Gastrocnemius medialis (tissue), 4 donors: ENCODE results near the gene ZNF521. TPM values are rescaled to one million over a fixed set of nuclear protein-coding genes. Genes with fewer than 3 reads are reported as not detected.

Source experiments
- ATAC-seq, 2 donors: fragments of 150-250 bp; one replicate each; pipeline ENCODE4 v1.9.1; 2016
- DNase-seq, 2 donors: peaks; one replicate each; pipeline ENCODE4 v3.0.0-alpha.2; 2019
- H3K27ac ChIP-seq, 4 donors: fragments of 200-600 bp; sonication (generic); 1 replicate in 1 of 4; 2 replicates in 3 of 4; pipeline ENCODE4 v1.5.1; 2016 to 2018; ENCODE audit warnings: mild to moderate bottlenecking in 2 of 4, moderate library complexity in 1 of 4
- H3K27me3 ChIP-seq, 3 donors: fragments of 200-600 bp; sonication (generic) in 2 of 3; 1 replicate in 1 of 3; 2 replicates in 2 of 3; pipeline versions ENCODE4 v1.5.1 to v1.6.0; 2016 to 2019; ENCODE audit warnings: mild to moderate bottlenecking in 1 of 3, moderate library complexity in 1 of 3
- H3K36me3 ChIP-seq, 2 donors: fragments of 200-600 bp; sonication (generic) in 1 of 2; one replicate each; pipeline ENCODE4 v1.5.1; 2017 to 2018
- H3K4me1 ChIP-seq, 2 donors: fragments of 200-600 bp; sonication (generic) in 1 of 2; one replicate each; pipeline ENCODE4 v1.5.1; 2016 to 2017; ENCODE audit warnings: mild to moderate bottlenecking in 2 of 2
- H3K4me3 ChIP-seq, 4 donors: fragments of 200-600 bp; sonication (generic) in 3 of 4; 1 replicate in 1 of 4; 2 replicates in 3 of 4; pipeline ENCODE4 v1.5.1; 2016 to 2019; ENCODE audit warnings: mild to moderate bottlenecking in 2 of 4
- H3K9me3 ChIP-seq, 3 donors: fragments of 200-600 bp; sonication (generic) in 2 of 3; 1 replicate in 1 of 3; 2 replicates in 2 of 3; pipeline ENCODE4 v1.5.1; 2016 to 2019
- POLR2A ChIP-seq, 2 donors: fragments of 450-650 bp; IDR thresholded peaks; one replicate each; pipeline ENCODE4 v1.6.1; 2017; ENCODE audit warnings: antibody characterized with exemption in 2 of 2, mild to moderate bottlenecking in 2 of 2, moderate library complexity in 2 of 2
- in situ Hi-C, 4 donors: fragments of 200-750 bp; cut with MboI; loops; one replicate each; pipeline versions ENCODE4 v1.15.0 to v1.8.0; 2017; ENCODE audit warnings: low sequenced_read_pairs in 4 of 4
- intact Hi-C: fragments of 100-400 bp; cut with DNase I; formaldehyde crosslinking; loops from one replicate; pipeline ENCODE4 v1.15.1; 2023; ENCODE audit warnings: low total_unique reads
- total RNA-seq, 4 donors: library from RNA; depleted of rRNA; stranded (reverse); fragments of >200 nt; gene quantifications; one replicate each; pipeline versions ENCODE4 v1.1.0 to v1.2.3, GENCODE V29; 2016
- TF ChIP-seq, protein P1 (sequence below), 5 experiments: fragments of 450-650 bp in 3 of 5; fragments of 200-600 bp in 2 of 5; sonication (generic) in 2 of 5; IDR thresholded peaks in 4 of 5; conservative IDR thresholded peaks in 1 of 5; 1 replicate in 4 of 5; 2 replicates in 1 of 5; pipeline ENCODE4 v1.5.1; 2016 to 2019; ENCODE audit warnings: antibody characterized with exemption in 5 of 5, mild to moderate bottlenecking in 3 of 5, moderate library complexity in 3 of 5

ZNF521 gene
- total RNA-seq, 4 donors from 2014 or later, result 3.5 to 15.6 (median 4.7) TPM

DNA sequence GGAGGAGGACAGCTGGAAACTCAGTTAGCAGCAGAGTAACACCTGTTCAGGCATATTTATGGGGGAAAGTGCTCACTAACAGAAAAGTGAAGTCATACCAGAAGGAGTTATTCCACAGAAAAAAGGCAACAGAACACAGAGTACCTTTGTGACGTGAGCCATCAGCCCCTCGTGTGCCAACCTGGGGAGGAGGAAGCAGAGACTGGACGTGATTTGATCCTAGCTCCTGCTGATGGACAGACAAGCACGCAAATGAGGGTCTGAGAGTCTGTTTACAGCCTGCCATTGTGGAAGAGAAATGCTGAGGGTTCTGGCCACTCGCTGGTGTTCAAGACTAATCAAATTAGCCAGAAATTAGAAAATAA is 120.7 kb downstream of the ZNF521 start:
- in situ Hi-C loops, result no loop called here
- intact Hi-C loops, result loop anchor here (5.0 kb wide), 3 partner anchors 66 to 244 kb away; partner anchors contain the start of gene ZNF521
- ATAC-seq (peak; percentile 51 to 66), DNase-seq (peak; percentile 10 to 52)
- H3K4me1 ChIP-seq, result peaks cover 33% of the 10 kb centered on the region in 2 donors
- H3K4me3 ChIP-seq, result peak overlapping the region in 2 of 4 donors; percentile 20 to 21
- no peaks in the 10 kb centered on the region for H3K9me3 ChIP-seq
- H3K27ac ChIP-seq, result peak overlapping the region; percentile 57 to 72 (median 68)
- TF ChIP-seq POLR2A (IDR thresholded peaks at IDR 0.05), result no peak
- TF ChIP-seq, protein P1, sequence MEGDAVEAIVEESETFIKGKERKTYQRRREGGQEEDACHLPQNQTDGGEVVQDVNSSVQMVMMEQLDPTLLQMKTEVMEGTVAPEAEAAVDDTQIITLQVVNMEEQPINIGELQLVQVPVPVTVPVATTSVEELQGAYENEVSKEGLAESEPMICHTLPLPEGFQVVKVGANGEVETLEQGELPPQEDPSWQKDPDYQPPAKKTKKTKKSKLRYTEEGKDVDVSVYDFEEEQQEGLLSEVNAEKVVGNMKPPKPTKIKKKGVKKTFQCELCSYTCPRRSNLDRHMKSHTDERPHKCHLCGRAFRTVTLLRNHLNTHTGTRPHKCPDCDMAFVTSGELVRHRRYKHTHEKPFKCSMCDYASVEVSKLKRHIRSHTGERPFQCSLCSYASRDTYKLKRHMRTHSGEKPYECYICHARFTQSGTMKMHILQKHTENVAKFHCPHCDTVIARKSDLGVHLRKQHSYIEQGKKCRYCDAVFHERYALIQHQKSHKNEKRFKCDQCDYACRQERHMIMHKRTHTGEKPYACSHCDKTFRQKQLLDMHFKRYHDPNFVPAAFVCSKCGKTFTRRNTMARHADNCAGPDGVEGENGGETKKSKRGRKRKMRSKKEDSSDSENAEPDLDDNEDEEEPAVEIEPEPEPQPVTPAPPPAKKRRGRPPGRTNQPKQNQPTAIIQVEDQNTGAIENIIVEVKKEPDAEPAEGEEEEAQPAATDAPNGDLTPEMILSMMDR (IDR thresholded peaks at IDR 0.05 in 4 of 5, conservative IDR thresholded peaks at IDR 0.05 in 1 of 5), result no peak
- H3K36me3 ChIP-seq, result no peaks in the 10 kb centered on the region
- no peaks in the 10 kb centered on the region for H3K27me3 ChIP-seq

DNA sequence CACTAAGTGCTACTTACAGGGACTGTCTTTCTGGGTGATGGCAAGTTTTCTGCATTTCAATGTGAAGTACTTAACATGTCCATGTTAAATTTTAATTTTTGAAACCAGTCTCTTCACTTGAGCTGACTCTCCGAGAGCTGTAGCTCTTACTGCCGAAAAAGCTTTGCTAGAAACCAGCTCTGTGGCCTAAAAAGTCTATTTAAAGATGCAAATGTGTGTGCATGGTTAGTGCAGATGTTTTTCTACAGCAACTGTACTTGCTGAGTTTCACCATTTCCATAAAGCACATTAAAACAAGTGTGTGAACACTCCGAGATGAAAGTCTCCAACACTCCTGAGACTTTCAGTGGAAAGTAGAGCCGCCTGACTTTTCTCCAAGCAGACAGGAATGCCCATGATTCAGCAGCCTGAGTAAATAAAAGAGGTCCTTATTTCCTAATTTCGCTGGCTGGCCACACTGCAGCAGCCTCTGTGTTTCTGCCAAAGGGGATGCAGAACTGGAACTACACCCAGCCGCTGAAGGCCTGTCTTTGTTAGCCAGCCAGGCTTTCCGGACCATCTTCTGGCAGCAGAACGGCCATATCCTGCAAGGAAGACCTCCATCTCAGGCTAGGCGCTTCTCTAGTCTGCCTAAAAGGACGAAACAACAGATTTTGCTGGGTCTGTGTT is 121.2 kb downstream of the ZNF521 start:
- DNase-seq (peak; percentile 68 to 78), ATAC-seq (peak; percentile 94 to 95)
- peaks cover 33% of the 10 kb centered on the region in 2 donors for H3K4me1 ChIP-seq
- intact Hi-C loops (loop anchor here (5.0 kb wide), 3 partner anchors 67 to 243 kb away; partner anchors contain the start of gene ZNF521), in situ Hi-C loops (no loop called here)
- H3K9me3 ChIP-seq, result no peaks in the 10 kb centered on the region
- H3K27ac ChIP-seq, result peak overlapping the region; percentile 57 to 72 (median 68)
- no peaks in the 10 kb centered on the region for H3K27me3 ChIP-seq
- no peaks in the 10 kb centered on the region for H3K36me3 ChIP-seq
- TF ChIP-seq, protein P1 (IDR thresholded peaks at IDR 0.05 in 4 of 5, conservative IDR thresholded peaks at IDR 0.05 in 1 of 5), result no peak
- no peak for TF ChIP-seq POLR2A (IDR thresholded peaks at IDR 0.05)
- peak overlapping the region in 2 of 4 donors; percentile 20 to 21 for H3K4me3 ChIP-seq

DNA sequence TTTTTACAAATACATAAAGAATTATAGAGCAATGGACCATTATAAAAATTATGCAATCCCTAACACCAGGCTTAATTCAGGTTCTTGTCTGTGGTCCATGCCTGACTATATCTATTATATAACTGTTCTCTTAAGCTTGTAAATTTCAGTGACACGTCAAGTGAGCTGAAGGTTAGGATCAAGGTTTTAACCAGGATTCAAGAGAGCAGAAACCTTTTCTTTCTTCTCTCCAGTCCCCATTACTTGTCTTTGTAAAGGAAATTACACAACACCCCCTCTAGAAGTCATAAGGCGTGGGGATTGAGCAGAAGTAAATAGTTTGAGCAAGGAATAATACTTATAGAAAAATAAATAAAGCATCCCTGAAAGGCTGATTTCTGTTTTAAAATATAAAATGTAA is 122.0 kb downstream of the ZNF521 start:
- no peak for TF ChIP-seq POLR2A (IDR thresholded peaks at IDR 0.05)
- TF ChIP-seq, protein P1 (IDR thresholded peaks at IDR 0.05 in 4 of 5, conservative IDR thresholded peaks at IDR 0.05 in 1 of 5), result no peak
- no peak for ATAC-seq
- H3K4me1 ChIP-seq, result peaks cover 33% of the 10 kb centered on the region in 2 donors
- intact Hi-C loops, result loop anchor here (5.0 kb wide), 3 partner anchors 67 to 243 kb away; partner anchors contain the start of gene ZNF521
- DNase-seq, result no peak
- no peaks in the 10 kb centered on the region for H3K36me3 ChIP-seq
- in situ Hi-C loops, result no loop called here
- peak overlapping the region; percentile 57 to 72 (median 68) for H3K27ac ChIP-seq
- no peaks in the 10 kb centered on the region for H3K27me3 ChIP-seq
- no peak overlapping the region for H3K4me3 ChIP-seq
- no peaks in the 10 kb centered on the region for H3K9me3 ChIP-seq

DNA sequence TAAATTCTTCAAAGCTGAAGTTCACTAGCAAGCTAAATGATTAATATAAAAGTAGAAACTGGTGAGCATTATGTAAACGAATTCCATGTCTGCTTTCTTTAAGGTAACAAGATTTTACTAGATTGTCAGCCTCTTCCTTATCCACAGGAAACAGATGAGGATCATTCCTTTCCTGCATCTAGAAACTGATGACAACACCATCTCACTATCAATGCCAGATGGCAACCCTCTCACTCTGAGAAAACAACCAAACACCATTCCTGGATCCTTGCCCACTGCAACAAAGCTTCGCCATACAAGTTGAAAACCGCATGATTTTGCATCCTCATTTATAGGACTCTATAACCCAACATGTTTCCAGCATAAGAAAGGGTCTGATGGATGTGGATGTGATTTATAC is 122.9 kb downstream of the ZNF521 start:
- intact Hi-C loops, result no loop called here
- H3K4me1 ChIP-seq, result peaks cover 34 to 37% of the 10 kb centered on the region in 2 donors
- no peaks in the 10 kb centered on the region for H3K36me3 ChIP-seq
- H3K27ac ChIP-seq, result no peak overlapping the region
- H3K9me3 ChIP-seq, result no peaks in the 10 kb centered on the region
- ATAC-seq (no peak), DNase-seq (no peak)
- in situ Hi-C loops, result no loop called here
- TF ChIP-seq, protein P1 (IDR thresholded peaks at IDR 0.05 in 4 of 5, conservative IDR thresholded peaks at IDR 0.05 in 1 of 5), result no peak
- no peak for TF ChIP-seq POLR2A (IDR thresholded peaks at IDR 0.05)
- H3K27me3 ChIP-seq, result no peaks in the 10 kb centered on the region
- H3K4me3 ChIP-seq, result no peak overlapping the region
